ENCODE measurements around the gene C11orf16. TPM values are rescaled to one million over a fixed set of nuclear protein-coding genes. Genes with fewer than 3 reads are reported as not detected.

C11orf16 gene
- total and polyA plus RNA-seq, 9 of the 15 experiments (the other 6 are each of a cell fraction or from before 2014, with no cell fraction given), result not detected

DNA sequence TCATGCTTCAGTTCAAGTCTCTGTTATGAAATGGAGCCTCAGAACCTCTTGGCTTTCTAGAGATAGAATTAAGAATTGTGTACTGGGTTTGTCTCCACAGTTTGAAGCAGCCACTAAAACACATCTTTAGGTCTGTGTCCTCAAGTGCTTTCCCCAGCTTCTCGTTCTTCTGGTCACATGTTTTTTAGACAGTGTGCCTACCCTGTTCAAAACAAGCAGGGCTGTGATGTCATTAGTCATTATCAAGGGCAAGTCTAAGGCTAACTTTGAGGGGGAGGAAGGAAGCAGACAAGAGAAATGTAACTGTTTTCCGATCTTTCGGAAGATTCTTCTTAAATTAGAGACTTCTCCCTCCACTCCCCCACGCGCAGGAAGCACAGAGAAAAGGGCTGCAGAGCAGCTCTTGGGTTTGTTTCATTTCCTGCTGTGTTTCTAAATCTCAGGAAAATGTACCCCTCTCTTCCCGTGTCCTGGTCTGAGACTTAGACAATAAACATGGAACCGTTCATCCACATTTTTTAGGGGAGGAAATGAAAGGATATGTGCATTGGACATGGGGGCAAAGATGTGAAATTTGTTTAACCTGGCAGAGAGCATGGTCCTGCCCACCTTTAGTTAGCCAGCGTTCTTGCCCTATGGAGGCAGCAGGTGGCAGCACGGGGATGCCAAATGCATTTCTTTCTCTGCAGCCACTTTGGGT, 18.6 kb downstream of the C11orf16 start (continued):
- no peak for TF ChIP-seq XRCC4 (IDR thresholded peaks at IDR 0.05; ENCODE audit: extremely low read depth, insufficient read depth, insufficient read length)
- TF ChIP-seq SRSF9 (IDR thresholded peaks at IDR 0.05; ENCODE audit: borderline replicate concordance, low read depth, low read length), result no peak
- no peak for TF ChIP-seq ZNF146 (CRISPR knock-in tag; IDR thresholded peaks at IDR 0.05; ENCODE audit: unreplicated experiment)
- no peak for TF ChIP-seq NR2F6 (CRISPR knock-in tag; IDR thresholded peaks at IDR 0.05)
- peak; percentile 86 for TF ChIP-seq CREM (IDR thresholded peaks at IDR 0.05; ENCODE audit: low read depth)
- TF ChIP-seq HMG20B (CRISPR knock-in tag; IDR thresholded peaks at IDR 0.05), result no peak
- no peak for TF ChIP-seq TFAM (CRISPR knock-in tag; conservative IDR thresholded peaks at IDR 0.05)
- no peak for TF ChIP-seq THRB (CRISPR knock-in tag; conservative IDR thresholded peaks at IDR 0.05)
- no peak for TF ChIP-seq SMARCC2 (IDR thresholded peaks at IDR 0.05; ENCODE audit: low read depth)
- TF ChIP-seq HDAC2 (IDR thresholded peaks at IDR 0.05), result no peak
- TF ChIP-seq CHD7 (IDR thresholded peaks at IDR 0.05; ENCODE audit: low read depth, low read length), result no peak
- no peak for TF ChIP-seq SIRT6 (IDR thresholded peaks at IDR 0.05; ENCODE audit: low read depth, low read length)
- TF ChIP-seq GTF2B (IDR thresholded peaks at IDR 0.05; ENCODE audit: extremely low read depth, insufficient read length), result no peak
- no peak for TF ChIP-seq CAMTA2 (CRISPR knock-in tag; conservative IDR thresholded peaks at IDR 0.05)
- TF ChIP-seq DDX20 (tag; IDR thresholded peaks at IDR 0.05; ENCODE audit: low read depth), result no peak
- no peak for TF ChIP-seq SNRNP70 (optimal IDR thresholded peaks at IDR 0.05; ENCODE audit: low read depth, low read length)

All from K562 (cell line).